GM12872 (cell line): ENCODE measurements around the gene DECR2.

Experiments
- TF ChIP-seq, protein P1 (sequence below): IDR thresholded peaks from 3 replicates; pipeline ENCODE4 v1.5.1; 2011; ENCODE audit warnings: low read depth, mild to moderate bottlenecking, low read length, moderate library complexity; ENCODE audit not compliant: insufficient read depth

Gene DECR2

DNA sequence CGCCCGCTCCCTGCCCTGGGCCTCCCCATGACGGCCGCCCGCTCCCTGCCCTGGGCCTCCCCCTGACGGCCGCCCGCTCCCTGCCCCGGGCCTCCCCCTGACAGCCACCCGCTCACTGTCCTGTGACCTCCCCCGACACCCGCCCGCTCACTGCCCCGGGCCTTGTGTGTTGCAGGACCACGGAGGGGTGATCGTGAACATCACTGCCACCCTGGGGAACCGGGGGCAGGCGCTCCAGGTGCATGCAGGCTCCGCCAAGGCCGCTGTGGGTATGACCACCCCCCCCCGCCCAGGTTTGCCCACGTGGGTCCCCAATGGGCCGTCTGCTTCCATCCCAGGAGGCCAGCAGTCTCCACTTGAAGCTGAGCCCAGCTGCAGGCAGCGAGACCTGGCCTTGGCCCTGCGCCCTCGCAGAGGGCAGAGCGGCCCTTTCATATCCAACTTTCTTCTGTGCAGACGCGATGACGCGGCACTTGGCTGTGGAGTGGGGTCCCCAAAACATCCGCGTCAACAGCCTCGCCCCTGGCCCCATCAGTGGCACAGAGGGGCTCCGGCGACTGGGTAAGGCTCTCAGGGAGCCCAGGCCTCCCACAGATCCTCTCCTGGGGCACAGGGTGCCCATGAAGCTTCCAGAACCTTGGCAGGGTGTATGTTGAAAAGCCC is 9.0 kb downstream of the DECR2 start:
- TF ChIP-seq, protein P1, sequence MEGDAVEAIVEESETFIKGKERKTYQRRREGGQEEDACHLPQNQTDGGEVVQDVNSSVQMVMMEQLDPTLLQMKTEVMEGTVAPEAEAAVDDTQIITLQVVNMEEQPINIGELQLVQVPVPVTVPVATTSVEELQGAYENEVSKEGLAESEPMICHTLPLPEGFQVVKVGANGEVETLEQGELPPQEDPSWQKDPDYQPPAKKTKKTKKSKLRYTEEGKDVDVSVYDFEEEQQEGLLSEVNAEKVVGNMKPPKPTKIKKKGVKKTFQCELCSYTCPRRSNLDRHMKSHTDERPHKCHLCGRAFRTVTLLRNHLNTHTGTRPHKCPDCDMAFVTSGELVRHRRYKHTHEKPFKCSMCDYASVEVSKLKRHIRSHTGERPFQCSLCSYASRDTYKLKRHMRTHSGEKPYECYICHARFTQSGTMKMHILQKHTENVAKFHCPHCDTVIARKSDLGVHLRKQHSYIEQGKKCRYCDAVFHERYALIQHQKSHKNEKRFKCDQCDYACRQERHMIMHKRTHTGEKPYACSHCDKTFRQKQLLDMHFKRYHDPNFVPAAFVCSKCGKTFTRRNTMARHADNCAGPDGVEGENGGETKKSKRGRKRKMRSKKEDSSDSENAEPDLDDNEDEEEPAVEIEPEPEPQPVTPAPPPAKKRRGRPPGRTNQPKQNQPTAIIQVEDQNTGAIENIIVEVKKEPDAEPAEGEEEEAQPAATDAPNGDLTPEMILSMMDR, result no peak

DNA sequence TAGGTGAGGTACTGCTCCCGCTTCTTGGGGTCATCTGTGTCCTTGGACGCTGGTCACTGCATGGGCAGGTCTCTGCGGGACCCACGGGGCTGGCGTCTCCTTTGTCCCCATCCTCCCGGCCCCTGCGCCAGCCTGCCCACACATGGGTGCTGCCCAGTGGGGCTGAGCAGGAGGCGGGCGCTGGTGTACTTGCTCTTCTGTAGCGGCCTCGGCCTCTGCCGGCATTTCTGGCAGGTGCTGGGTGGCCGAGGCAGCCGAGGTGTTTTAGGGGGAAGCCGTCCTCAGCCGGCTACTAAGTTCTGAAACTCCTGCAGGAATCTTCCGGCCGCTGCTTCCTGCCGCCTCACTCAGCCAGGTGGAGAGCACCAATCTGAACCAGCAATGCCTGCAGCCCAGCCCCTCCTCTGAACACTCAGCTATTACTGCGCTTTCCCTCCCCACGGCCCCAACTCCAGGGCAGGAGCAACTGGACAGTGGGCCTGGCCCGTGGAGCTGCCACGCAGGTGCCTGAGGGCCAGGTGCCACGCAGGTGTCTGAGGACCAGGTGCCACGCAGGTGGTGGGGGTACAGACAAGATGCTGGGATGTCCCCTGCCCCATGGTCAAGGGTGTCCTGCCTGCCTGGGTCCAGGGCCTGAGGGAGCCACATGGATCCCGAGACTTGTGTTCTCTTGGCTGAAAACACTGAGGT is 10.0 kb downstream of the DECR2 start:
- TF ChIP-seq, protein P1, result no peak

DNA sequence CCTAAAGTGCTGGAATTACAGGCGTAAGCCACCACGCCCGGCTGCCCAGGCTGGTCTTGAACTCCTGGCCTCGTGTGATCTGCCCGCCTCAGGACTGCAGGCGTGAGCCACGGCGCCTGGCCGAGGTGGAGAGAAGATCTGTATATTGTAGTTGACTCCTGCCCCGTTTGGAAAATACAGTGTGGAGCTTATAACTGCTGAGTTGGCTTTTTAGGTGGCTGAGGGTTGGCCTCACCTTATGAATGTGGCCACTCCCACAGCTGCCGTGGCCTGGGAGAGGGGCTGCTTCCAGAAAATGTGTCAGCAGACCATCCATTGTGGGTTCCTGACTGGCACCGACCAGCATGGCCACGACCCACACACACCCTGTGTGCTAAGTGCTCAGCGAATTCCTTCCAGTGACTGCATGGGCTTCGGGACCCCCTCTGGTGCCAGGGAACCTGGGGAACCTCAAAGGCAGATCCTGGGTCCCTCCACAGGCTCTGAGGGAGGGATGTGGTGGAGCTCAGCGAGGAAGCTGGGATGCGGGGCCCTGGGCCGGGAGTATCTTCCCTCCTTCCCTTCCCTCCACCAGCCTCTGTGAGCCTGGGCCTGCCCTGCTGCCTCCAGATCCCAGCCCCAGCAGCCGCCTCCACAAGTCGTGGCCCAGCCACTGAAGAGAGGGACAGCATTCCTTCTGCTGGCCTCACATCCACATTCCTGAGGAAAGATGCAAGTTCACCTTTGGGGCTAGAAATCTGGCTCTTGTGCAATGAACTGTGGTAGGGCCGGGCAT is 12.9 kb downstream of the DECR2 start:
- TF ChIP-seq, protein P1, result no peak

DNA sequence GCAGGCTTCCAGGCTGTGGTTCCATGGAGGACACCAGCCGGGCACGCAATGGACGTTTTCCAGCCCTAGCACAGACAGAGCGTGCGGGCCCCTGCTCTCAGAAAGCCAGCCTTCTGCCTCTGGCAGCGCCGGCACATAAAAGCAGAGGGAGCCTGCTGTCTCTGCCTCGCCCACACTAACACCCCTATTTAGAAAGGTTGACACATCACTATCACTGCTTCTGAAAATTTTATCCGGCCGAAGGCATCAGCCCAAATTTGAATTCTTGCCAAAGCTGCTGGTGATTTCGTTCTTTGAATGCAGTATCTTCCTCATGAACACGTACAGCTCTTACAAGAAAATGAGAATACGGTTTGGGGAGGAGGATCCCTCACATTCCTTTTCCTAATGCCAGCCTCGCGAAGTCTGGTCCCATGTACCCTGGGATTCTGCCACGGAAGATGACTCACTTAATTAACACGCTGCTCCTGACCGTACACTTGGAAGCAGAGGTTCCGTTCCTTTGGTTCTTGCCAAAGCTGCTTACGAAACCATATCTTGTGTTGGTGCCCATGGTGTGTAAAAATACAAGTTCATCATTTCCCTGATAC is 22.4 kb downstream of the DECR2 start:
- TF ChIP-seq, protein P1, result no peak

DNA sequence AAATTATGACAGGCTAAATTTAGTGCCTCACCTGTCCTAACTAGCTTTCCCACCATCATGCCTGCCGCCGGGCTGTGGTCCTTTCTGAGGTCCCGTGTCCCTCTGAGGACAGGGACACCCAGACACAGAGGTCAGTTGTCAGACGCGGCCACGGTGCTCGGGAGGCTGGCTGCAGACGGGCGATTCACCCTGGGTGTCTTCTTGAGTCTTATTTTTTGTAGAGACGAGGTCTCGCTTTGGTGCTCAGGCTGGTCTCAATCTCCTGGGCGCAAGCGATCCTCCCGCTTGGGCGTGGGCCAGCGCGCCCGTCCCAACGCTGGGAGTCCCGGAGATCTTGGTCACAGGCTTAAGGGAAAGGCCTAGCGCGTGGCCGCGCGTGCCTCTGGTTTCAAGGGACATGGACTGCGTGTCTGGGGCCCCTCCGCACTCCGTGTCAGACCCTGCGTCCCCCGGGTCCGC is 23.0 kb downstream of the DECR2 start:
- TF ChIP-seq, protein P1, result no peak

DNA sequence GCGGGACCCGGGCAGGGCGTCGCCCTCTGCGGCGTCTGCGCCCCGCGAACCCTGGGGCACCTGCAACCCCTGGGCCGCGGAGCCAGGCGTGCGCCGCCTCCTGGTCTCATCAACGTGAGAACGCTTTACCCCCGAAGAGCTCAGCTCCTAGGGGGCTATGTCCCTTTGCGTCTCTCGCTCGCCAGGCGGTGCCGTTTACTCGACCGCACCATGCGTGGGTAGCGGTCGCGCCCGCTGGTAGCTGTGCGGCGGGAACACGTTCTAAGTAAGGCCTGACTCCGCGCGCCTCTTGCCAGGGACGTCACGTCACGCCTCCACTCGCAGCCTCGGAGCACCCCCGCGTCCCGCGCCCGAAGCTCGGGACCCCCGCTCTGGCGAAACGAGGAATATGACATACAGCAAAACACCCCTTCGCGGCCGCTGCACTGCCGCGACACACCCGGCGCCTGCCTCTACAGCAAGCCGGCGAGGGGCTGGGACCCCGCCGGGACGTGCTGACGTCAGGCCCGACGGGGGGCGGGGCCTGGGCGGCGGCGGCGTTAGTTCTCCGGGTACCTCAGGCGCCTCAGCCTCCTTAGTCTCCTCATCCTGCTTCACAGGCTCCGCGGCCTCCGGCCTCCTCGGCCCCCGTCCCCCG is 23.5 kb downstream of the DECR2 start, which contains the start of gene RAB11FIP3:
Gene RAB11FIP3, plus strand, starts transcription at position 568 of the 637 bp plus-strand sequence. CDS start 358 bp downstream, outside the sequence.
- TF ChIP-seq, protein P1, result peak; percentile 43
